Naive B cell (primary cell): ENCODE data around the gene PRDM8. TPM values are rescaled to one million over a fixed set of nuclear protein-coding genes. Genes with fewer than 3 reads are reported as not detected.

Source experiments
- ATAC-seq, 2 donors: fragments of 150-1000 bp; cut with Tn5 transposase; 2 replicates each; pipeline ENCODE4 v1.10.0; 2021; ENCODE audit warnings: low read depth in 2 of 2, mild to moderate bottlenecking in 2 of 2, moderate library complexity in 2 of 2
- DNase-seq: peaks from one replicate; pipeline ENCODE4 v3.0.0; 2022
- H3K27ac Mint-ChIP-seq, 6 donors: one replicate each; pipeline ENCODE4 v1.8.0; 2020 to 2022; ENCODE audit warnings: mild to moderate bottlenecking in 6 of 6, mixed read lengths in 6 of 6, moderate library complexity in 5 of 6, inconsistent platforms in 2 of 6
- H3K27me3 Mint-ChIP-seq, 3 donors: one replicate each; pipeline ENCODE4 v1.8.0; 2021 to 2022; ENCODE audit warnings: mixed read lengths in 3 of 3, mild to moderate bottlenecking in 1 of 3
- H3K36me3 Mint-ChIP-seq, 2 donors: one replicate each; pipeline ENCODE4 v1.8.0; 2020 to 2022; ENCODE audit warnings: mixed read lengths in 2 of 2, inconsistent platforms in 1 of 2, mild to moderate bottlenecking in 1 of 2
- H3K4me1 Mint-ChIP-seq, 3 donors: one replicate each; pipeline ENCODE4 v1.8.0; 2020 to 2022; ENCODE audit warnings: mixed read lengths in 3 of 3, inconsistent platforms in 1 of 3, mild to moderate bottlenecking in 1 of 3, moderate library complexity in 1 of 3
- H3K4me3 Mint-ChIP-seq, 8 donors: one replicate each; pipeline ENCODE4 v1.8.0; 2020 to 2022; ENCODE audit warnings: mild to moderate bottlenecking in 8 of 8, mixed read lengths in 8 of 8, moderate library complexity in 8 of 8, inconsistent platforms in 2 of 8
- H3K9me3 Mint-ChIP-seq, 7 donors: one replicate each; pipeline ENCODE4 v1.8.0; 2020 to 2022; ENCODE audit warnings: mixed read lengths in 7 of 7, mild to moderate bottlenecking in 5 of 7, inconsistent platforms in 2 of 7, moderate library complexity in 1 of 7
- polyA plus RNA-seq, 6 donors: library from polyadenylated mRNA; unstranded; fragments of 300-500 nt; fragmentation: Illumina TruSeq; gene quantifications; one replicate each; pipeline ENCODE4 v1.2.3, GENCODE V29; 2021; ENCODE audit warnings: low read depth in 6 of 6

Gene PRDM8
- polyA plus RNA-seq, 6 donors from 2014 or later = 0.19 to 3.9 (median 2.1) TPM

DNA sequence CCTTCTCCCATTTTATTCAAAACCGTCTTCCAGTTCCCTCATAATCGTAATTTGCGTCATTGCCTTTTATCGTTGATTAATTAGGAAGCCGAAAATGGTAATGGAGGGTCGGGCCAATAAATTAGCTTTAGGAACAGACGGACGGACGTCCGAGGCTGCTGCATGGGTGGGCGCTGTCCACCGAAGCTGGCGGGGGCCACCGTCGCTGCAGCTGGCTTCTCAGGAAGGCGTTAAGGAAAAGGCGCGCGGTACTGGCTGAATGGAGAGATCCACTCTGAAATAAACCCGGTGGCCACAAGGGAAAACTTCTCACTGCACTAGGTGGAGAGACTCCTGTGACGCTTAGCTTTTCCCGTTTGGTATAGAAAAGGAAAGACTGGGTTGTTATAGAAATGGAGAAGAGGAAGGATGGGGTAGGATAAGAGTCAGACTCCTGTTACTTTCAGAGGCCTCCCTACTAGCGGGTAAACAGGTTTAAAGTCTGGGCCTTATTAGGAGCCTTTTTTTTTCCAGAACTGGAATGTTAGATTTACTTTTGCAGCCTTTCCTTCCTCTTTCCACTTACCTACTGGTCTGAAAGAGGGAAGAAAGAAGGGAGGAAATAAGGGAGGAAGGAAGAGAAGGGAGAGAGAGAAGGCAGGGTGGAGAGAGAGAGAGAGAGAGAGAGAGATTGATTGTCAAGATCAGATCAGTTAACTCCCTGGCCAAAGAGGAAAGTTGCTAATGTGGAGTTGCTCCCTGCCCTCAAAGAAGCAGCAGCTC lies 11.3 kb upstream of the PRDM8 start:
- no peaks in the 10 kb centered on the region for H3K36me3 Mint-ChIP-seq
- H3K27ac Mint-ChIP-seq = peak overlapping the region in 5 of 6 donors; percentile 23 to 98 (median 96)
- DNase-seq (no peak), ATAC-seq (no peak)
- peaks cover 0 to 7% (median 0%) of the 10 kb centered on the region in 3 donors for H3K27me3 Mint-ChIP-seq
- peaks cover 37 to 51% (median 46%) of the 10 kb centered on the region in 3 donors for H3K4me1 Mint-ChIP-seq
- H3K4me3 Mint-ChIP-seq = peak overlapping the region; percentile 90 to 100 (median 98)
- H3K9me3 Mint-ChIP-seq = no peaks in the 10 kb centered on the region

DNA sequence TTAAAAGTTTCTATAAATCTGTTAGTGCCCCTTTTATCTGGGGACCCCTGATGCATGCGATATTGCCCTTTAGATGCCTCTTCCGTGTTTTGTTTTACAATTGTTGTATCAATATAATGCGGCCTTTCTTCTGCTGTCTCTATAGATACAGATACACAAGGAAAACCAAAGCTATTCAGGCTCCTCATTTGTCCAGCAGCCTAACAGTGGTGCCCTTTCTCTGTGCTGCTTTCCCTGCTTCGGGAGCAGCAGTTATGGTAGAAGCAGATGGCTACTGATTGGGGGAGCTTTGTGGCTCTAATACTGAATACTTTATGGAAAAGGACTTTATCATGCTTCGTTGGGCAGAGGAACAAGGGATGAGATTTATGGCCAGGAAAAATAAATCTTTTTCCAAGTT lies 10.6 kb upstream of the PRDM8 start:
- peaks cover 37 to 48% (median 44%) of the 10 kb centered on the region in 3 donors for H3K4me1 Mint-ChIP-seq
- peak overlapping the region in 1 of 6 donors; percentile 98 for H3K27ac Mint-ChIP-seq
- ATAC-seq = no peak

GRCh38 chr4:80187677-80188076 lies 9.6 kb upstream of the PRDM8 start:
- H3K27me3 Mint-ChIP-seq = peaks cover 6 to 15% (median 14%) of the 10 kb centered on the region in 3 donors
- ATAC-seq = no peak
- H3K36me3 Mint-ChIP-seq = peaks cover 7 to 9% of the 10 kb centered on the region in 2 donors
- no peak for DNase-seq
- H3K4me3 Mint-ChIP-seq = peak overlapping the region in 2 of 8 donors; percentile 59 to 90
- peak overlapping the region in 2 of 6 donors; percentile 15 to 47 for H3K27ac Mint-ChIP-seq
- H3K9me3 Mint-ChIP-seq = no peaks in the 10 kb centered on the region
- peaks cover 28 to 39% (median 34%) of the 10 kb centered on the region in 3 donors for H3K4me1 Mint-ChIP-seq

More for the DNA sequence above, 10.6 kb upstream of the PRDM8 start:
- no peak for DNase-seq
- Mint-ChIP-seq H3K4me3 (peak overlapping the region in 7 of 8 donors; percentile 26 to 99 (median 90)), H3K36me3 (no peaks in the 10 kb centered on the region), H3K9me3 (no peaks in the 10 kb centered on the region), H3K27me3 (peaks cover 0 to 10% (median 6%) of the 10 kb centered on the region in 3 donors)

DNA sequence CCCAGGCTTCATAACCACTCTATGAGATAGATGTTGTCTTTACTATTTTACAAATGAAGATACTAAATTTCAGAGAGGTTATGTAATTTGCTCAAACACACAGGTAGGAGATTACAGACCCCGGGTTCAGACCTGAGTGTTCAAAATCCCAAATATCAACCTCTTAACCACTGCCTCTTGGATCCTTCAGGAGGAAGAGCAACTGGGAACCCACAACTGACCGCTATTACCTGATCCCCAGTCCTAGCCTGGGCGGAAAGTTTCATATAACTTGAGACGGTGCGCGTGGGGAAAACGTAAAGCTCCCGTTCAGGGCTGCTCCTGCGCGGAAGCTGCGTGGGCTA lies 8.9 kb upstream of the PRDM8 start:
- ATAC-seq (no peak), DNase-seq (no peak)
- no peaks in the 10 kb centered on the region for H3K9me3 Mint-ChIP-seq
- peaks cover 7 to 16% of the 10 kb centered on the region in 2 donors for H3K36me3 Mint-ChIP-seq
- H3K27me3 Mint-ChIP-seq = peaks cover 14 to 22% (median 17%) of the 10 kb centered on the region in 3 donors
- no peak overlapping the region for H3K4me3 Mint-ChIP-seq
- peaks cover 21 to 33% (median 26%) of the 10 kb centered on the region in 3 donors for H3K4me1 Mint-ChIP-seq
- no peak overlapping the region for H3K27ac Mint-ChIP-seq

- H3K4me3 Mint-ChIP-seq = peak overlapping the region in 1 of 8 donors; percentile 1
- H3K9me3 Mint-ChIP-seq = no peaks in the 10 kb centered on the region
Observed at GRCh38 chr4:80188801-80189458, 8.4 kb upstream of the PRDM8 start.

DNA sequence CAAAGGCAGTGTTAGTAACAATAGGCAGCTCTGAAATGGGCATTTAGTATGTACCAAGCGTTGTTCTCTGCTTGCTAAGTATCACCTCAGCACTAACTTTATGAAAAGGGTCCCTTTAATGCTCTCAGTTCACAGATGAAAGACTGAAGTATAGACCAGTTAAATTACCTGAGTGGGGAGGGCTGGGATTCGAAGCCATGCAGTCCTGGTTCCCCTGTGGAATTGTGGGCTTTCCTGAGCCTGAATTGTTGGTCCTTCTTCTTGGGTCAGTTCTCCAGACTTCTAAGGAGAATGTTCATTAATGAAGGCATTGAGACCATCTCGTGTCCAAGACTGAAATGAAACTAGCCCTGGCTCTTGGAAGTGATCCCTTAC lies 7.7 kb upstream of the PRDM8 start:
- Mint-ChIP-seq H3K4me1 (peaks cover 20 to 27% (median 21%) of the 10 kb centered on the region in 3 donors), H3K27me3 (peaks cover 14 to 30% (median 25%) of the 10 kb centered on the region in 3 donors), H3K4me3 (no peak overlapping the region), H3K27ac (no peak overlapping the region), H3K9me3 (no peaks in the 10 kb centered on the region), H3K36me3 (peaks cover 7 to 18% of the 10 kb centered on the region in 2 donors)
- DNase-seq = no peak
- ATAC-seq = no peak

More at GRCh38 chr4:80188801-80189458, 8.4 kb upstream of the PRDM8 start:
- H3K36me3 Mint-ChIP-seq = peaks cover 7 to 18% of the 10 kb centered on the region in 2 donors
- H3K4me1 Mint-ChIP-seq = peaks cover 20 to 33% (median 26%) of the 10 kb centered on the region in 3 donors
- H3K27ac Mint-ChIP-seq = peak overlapping the region in 1 of 6 donors; percentile 60
- H3K27me3 Mint-ChIP-seq = peaks cover 14 to 27% (median 22%) of the 10 kb centered on the region in 3 donors
- no peak for ATAC-seq
- no peak for DNase-seq

- DNase-seq (no peak), ATAC-seq (no peak)
- H3K9me3 Mint-ChIP-seq = no peaks in the 10 kb centered on the region
- peaks cover 14 to 30% (median 27%) of the 10 kb centered on the region in 3 donors for H3K27me3 Mint-ChIP-seq
- H3K4me3 Mint-ChIP-seq = no peak overlapping the region
- peaks cover 17 to 22% (median 18%) of the 10 kb centered on the region in 3 donors for H3K4me1 Mint-ChIP-seq
- peaks cover 7 to 18% of the 10 kb centered on the region in 2 donors for H3K36me3 Mint-ChIP-seq
- H3K27ac Mint-ChIP-seq = no peak overlapping the region
Observed at GRCh38 chr4:80189956-80190677, 7.2 kb upstream of the PRDM8 start.

GRCh38 chr4:80192252-80192866 lies 4.9 kb upstream of the PRDM8 start:
- Mint-ChIP-seq H3K9me3 (no peaks in the 10 kb centered on the region), H3K27ac (peak overlapping the region in 1 of 6 donors; percentile 75), H3K4me1 (peaks cover 18 to 23% (median 18%) of the 10 kb centered on the region in 3 donors), H3K36me3 (peaks cover 7 to 18% of the 10 kb centered on the region in 2 donors), H3K4me3 (no peak overlapping the region), H3K27me3 (peaks cover 25 to 41% (median 40%) of the 10 kb centered on the region in 3 donors)
- no peak for ATAC-seq
- no peak for DNase-seq

DNA sequence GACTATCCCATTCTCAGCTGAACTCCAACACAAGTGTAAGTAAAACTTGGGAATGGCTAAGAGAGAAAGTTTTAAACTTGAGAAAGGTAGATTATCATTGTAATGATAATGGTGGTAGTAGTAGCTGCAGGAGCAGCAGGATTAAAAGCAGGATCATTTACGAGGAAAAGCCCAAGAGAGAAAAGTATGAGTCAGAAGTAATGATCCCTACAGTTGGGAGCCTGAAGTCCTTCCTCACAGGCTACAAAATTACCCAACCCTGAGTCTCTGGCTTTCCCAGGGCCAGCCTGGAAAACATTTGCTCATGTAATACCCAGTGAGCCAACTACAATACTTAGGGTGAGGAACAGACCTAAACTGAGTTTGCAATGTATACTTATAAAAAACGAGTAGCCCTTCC lies 4.4 kb upstream of the PRDM8 start:
- peaks cover 19 to 29% (median 23%) of the 10 kb centered on the region in 3 donors for H3K4me1 Mint-ChIP-seq
- peaks cover 31 to 47% (median 45%) of the 10 kb centered on the region in 3 donors for H3K27me3 Mint-ChIP-seq
- ATAC-seq (no peak), DNase-seq (no peak)
- H3K36me3 Mint-ChIP-seq = peaks cover 7 to 18% of the 10 kb centered on the region in 2 donors
- no peak overlapping the region for H3K27ac Mint-ChIP-seq
- H3K9me3 Mint-ChIP-seq = no peaks in the 10 kb centered on the region
- no peak overlapping the region for H3K4me3 Mint-ChIP-seq

DNA sequence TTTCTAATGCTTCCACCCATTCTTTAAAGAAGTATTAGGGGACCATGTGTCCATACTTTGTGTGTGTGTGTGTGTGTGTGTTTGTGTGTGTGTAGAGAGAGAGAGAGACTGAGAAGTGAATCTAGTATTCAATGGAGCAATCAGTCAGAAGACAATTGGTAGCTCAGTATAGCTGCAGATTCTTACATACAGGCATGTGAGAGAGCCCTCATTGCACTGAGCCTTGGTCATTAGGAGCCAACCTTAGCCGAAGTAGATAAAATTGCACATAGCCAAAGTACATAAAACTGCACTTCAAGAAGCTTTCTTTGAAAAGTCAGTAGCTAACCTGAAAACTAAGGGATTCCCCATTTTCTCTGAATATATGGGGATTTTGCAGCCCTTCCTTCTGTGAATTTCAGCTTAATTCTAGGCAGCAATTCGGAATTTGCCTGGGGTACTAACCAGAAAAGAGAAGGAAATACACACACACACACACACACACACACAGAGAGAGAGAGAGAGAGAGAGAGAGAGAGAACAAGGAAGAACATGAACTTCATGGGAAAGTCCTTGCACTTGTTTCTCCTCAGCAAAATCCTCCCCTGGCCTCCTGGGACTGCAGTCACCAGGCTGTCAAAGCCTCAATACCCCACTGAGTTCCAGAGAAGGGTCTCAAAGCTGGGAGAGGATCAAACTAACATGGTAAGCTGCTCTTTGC lies 1.7 kb upstream of the PRDM8 start:
- DNase-seq (no peak), ATAC-seq (no peak)
- peaks cover 37 to 52% (median 46%) of the 10 kb centered on the region in 3 donors for H3K27me3 Mint-ChIP-seq
- H3K36me3 Mint-ChIP-seq = peaks cover 7 to 18% of the 10 kb centered on the region in 2 donors
- H3K4me3 Mint-ChIP-seq = peak overlapping the region in 5 of 8 donors; percentile 13 to 91 (median 28)
- H3K9me3 Mint-ChIP-seq = no peaks in the 10 kb centered on the region
- H3K27ac Mint-ChIP-seq = peak overlapping the region in 4 of 6 donors; percentile 1 to 79 (median 54)
- peaks cover 20 to 34% (median 26%) of the 10 kb centered on the region in 3 donors for H3K4me1 Mint-ChIP-seq

GRCh38 chr4:80196259-80196921 lies 913 bp upstream of the PRDM8 start:
- ATAC-seq (peak; percentile 54 to 70), DNase-seq (peak; percentile 32)
- peaks cover 7 to 18% of the 10 kb centered on the region in 2 donors for H3K36me3 Mint-ChIP-seq
- no peaks in the 10 kb centered on the region for H3K9me3 Mint-ChIP-seq
- peaks cover 37 to 49% (median 39%) of the 10 kb centered on the region in 3 donors for H3K27me3 Mint-ChIP-seq
- H3K4me1 Mint-ChIP-seq = peaks cover 23 to 38% (median 30%) of the 10 kb centered on the region in 3 donors
- peak overlapping the region; percentile 59 to 91 (median 78) for H3K4me3 Mint-ChIP-seq
- H3K27ac Mint-ChIP-seq = peak overlapping the region in 3 of 6 donors; percentile 5 to 77 (median 66)
